ENCODE measurements around the gene ZNF518A. TPM values are rescaled to one million over a fixed set of nuclear protein-coding genes. Genes with fewer than 3 reads are reported as not detected.
A peak's percentile ranks its signal among the peaks of the same experiment; 100 is the strongest.

ZNF518A gene
- total and polyA plus RNA-seq, 2 of the 13 experiments (the other 11 are each of a cell fraction or from before 2014, with no cell fraction given) = 21.7 to 37.1 TPM

GRCh38 chr10:96089670-96090462 lies 40.2 kb upstream of the ZNF518A start (continued):
- TF ChIP-seq, protein P1, sequence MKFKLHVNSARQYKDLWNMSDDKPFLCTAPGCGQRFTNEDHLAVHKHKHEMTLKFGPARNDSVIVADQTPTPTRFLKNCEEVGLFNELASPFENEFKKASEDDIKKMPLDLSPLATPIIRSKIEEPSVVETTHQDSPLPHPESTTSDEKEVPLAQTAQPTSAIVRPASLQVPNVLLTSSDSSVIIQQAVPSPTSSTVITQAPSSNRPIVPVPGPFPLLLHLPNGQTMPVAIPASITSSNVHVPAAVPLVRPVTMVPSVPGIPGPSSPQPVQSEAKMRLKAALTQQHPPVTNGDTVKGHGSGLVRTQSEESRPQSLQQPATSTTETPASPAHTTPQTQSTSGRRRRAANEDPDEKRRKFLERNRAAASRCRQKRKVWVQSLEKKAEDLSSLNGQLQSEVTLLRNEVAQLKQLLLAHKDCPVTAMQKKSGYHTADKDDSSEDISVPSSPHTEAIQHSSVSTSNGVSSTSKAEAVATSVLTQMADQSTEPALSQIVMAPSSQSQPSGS (CRISPR knock-in tag; IDR thresholded peaks at IDR 0.05) = peak; percentile 84; the same call in 1 of the 2 replicates
- TF ChIP-seq ZNF883 (CRISPR knock-in tag; IDR thresholded peaks at IDR 0.05; ENCODE audit: not compliant biosample characterization) (peak; percentile 61), ARNT (IDR thresholded peaks at IDR 0.05) (no peak), DNMT1 (CRISPR knock-in tag; IDR thresholded peaks at IDR 0.05) (0 out of 2 replicates have a peak, but pooled peaks have one; percentile 58), ELF1 (CRISPR knock-in tag; IDR thresholded peaks at IDR 0.05) (peak; percentile 99), NFATC3 (CRISPR knock-in tag; IDR thresholded peaks at IDR 0.05) (no peak), MAF1 (CRISPR knock-in tag; IDR thresholded peaks at IDR 0.05; ENCODE audit: borderline replicate concordance) (peak; percentile 78; the same call in 1 of the 2 replicates), TARDBP (CRISPR knock-in tag; IDR thresholded peaks at IDR 0.05) (0 out of 2 replicates have a peak, but pooled peaks have one; percentile 43), KDM2A (CRISPR knock-in tag; IDR thresholded peaks at IDR 0.05; ENCODE audit: borderline replicate concordance, low read depth) (peak; percentile 96), GMEB2 (CRISPR knock-in tag; IDR thresholded peaks at IDR 0.05; ENCODE audit: low read depth) (no peak), ZNF713 (CRISPR knock-in tag; IDR thresholded peaks at IDR 0.05) (no peak), STAT5B (CRISPR knock-in tag; IDR thresholded peaks at IDR 0.05) (peak; percentile 54; the same call in 1 of the 2 replicates), IRF9 (CRISPR knock-in tag; IDR thresholded peaks at IDR 0.05; ENCODE audit: borderline replicate concordance) (peak; percentile 85)
- TF ChIP-seq, protein P2, sequence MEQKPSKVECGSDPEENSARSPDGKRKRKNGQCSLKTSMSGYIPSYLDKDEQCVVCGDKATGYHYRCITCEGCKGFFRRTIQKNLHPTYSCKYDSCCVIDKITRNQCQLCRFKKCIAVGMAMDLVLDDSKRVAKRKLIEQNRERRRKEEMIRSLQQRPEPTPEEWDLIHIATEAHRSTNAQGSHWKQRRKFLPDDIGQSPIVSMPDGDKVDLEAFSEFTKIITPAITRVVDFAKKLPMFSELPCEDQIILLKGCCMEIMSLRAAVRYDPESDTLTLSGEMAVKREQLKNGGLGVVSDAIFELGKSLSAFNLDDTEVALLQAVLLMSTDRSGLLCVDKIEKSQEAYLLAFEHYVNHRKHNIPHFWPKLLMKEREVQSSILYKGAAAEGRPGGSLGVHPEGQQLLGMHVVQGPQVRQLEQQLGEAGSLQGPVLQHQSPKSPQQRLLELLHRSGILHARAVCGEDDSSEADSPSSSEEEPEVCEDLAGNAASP (CRISPR knock-in tag; IDR thresholded peaks at IDR 0.05; ENCODE audit: borderline replicate concordance) = peak; percentile 56; the same call in 1 of the 2 replicates
- TF ChIP-seq, protein P3, sequence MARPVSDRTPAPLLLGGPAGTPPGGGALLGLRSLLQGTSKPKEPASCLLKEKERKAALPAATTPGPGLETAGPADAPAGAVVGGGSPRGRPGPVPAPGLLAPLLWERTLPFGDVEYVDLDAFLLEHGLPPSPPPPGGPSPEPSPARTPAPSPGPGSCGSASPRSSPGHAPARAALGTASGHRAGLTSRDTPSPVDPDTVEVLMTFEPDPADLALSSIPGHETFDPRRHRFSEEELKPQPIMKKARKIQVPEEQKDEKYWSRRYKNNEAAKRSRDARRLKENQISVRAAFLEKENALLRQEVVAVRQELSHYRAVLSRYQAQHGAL (CRISPR knock-in tag; IDR thresholded peaks at IDR 0.05; ENCODE audit: not compliant biosample characterization) = no peak
- TF ChIP-seq, protein P4, sequence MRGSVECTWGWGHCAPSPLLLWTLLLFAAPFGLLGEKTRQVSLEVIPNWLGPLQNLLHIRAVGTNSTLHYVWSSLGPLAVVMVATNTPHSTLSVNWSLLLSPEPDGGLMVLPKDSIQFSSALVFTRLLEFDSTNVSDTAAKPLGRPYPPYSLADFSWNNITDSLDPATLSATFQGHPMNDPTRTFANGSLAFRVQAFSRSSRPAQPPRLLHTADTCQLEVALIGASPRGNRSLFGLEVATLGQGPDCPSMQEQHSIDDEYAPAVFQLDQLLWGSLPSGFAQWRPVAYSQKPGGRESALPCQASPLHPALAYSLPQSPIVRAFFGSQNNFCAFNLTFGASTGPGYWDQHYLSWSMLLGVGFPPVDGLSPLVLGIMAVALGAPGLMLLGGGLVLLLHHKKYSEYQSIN (CRISPR knock-in tag; IDR thresholded peaks at IDR 0.05; ENCODE audit: borderline replicate concordance) = no peak
- TF ChIP-seq, protein P5, sequence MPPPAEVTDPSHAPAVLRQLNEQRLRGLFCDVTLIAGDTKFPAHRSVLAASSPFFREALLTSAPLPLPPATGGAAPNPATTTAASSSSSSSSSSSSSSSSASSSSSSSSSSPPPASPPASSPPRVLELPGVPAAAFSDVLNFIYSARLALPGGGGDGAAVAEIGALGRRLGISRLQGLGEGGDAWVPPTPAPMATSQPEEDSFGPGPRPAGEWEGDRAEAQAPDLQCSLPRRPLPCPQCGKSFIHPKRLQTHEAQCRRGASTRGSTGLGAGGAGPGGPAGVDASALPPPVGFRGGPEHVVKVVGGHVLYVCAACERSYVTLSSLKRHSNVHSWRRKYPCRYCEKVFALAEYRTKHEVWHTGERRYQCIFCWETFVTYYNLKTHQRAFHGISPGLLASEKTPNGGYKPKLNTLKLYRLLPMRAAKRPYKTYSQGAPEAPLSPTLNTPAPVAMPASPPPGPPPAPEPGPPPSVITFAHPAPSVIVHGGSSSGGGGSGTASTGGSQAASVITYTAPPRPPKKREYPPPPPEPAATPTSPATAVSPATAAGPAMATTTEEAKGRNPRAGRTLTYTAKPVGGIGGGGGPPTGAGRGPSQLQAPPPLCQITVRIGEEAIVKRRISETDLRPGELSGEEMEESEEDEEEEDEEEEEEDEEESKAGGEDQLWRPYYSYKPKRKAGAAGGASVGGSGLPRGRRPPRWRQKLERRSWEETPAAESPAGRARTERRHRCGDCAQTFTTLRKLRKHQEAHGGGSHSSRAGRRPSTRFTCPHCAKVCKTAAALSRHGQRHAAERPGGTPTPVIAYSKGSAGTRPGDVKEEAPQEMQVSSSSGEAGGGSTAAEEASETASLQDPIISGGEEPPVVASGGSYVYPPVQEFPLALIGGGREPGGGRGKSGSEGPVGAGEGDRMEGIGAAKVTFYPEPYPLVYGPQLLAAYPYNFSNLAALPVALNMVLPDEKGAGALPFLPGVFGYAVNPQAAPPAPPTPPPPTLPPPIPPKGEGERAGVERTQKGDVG (CRISPR knock-in tag; IDR thresholded peaks at IDR 0.05; ENCODE audit: borderline replicate concordance) = peak; percentile 70; the same call in 1 of the 2 replicates
